Esophagus muscularis mucosa (tissue), 4 donors: ENCODE data around the gene LMNTD1.

Experiments
- EP300 ChIP-seq: sonication (generic); formaldehyde crosslinking; IDR thresholded peaks from one replicate; pipeline ENCODE4 v1.6.1; 2017; ENCODE audit warnings: antibody characterized with exemption
- POLR2A ChIP-seq: fragments of 450-650 bp; IDR thresholded peaks from one replicate; pipeline ENCODE4 v1.6.1; 2017; ENCODE audit warnings: antibody characterized with exemption, moderate library complexity, mild to moderate bottlenecking, low read depth
- TF ChIP-seq, protein P1 (sequence below), 3 experiments: fragments of 200-600 bp in 2 of 3; fragments of 450-650 bp in 1 of 3; sonication (generic) in 2 of 3; IDR thresholded peaks; one replicate each; pipeline ENCODE4 v1.5.1; 2017 to 2019; ENCODE audit warnings: antibody characterized with exemption in 3 of 3, mild to moderate bottlenecking in 2 of 3, moderate library complexity in 1 of 3

- TF ChIP-seq POLR2A (no peak), EP300 (no peak)
- TF ChIP-seq, protein P1, sequence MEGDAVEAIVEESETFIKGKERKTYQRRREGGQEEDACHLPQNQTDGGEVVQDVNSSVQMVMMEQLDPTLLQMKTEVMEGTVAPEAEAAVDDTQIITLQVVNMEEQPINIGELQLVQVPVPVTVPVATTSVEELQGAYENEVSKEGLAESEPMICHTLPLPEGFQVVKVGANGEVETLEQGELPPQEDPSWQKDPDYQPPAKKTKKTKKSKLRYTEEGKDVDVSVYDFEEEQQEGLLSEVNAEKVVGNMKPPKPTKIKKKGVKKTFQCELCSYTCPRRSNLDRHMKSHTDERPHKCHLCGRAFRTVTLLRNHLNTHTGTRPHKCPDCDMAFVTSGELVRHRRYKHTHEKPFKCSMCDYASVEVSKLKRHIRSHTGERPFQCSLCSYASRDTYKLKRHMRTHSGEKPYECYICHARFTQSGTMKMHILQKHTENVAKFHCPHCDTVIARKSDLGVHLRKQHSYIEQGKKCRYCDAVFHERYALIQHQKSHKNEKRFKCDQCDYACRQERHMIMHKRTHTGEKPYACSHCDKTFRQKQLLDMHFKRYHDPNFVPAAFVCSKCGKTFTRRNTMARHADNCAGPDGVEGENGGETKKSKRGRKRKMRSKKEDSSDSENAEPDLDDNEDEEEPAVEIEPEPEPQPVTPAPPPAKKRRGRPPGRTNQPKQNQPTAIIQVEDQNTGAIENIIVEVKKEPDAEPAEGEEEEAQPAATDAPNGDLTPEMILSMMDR (IDR thresholded peaks at IDR 0.05): no peak
Measured at GRCh38 chr12:25581067-25581466, 28.0 kb upstream of the LMNTD1 start.
